Measurements from ENCODE around the gene GPC6.

Gene GPC6

GRCh38 chr13:93621051-93621450, 394.4 kb downstream of the GPC6 start:
- no peak overlapping the region for H3K4me3 ChIP-seq (ENCODE audit: low read length)
- DNase-seq (ENCODE audit: low read depth, low spot score), result no peak
- H3K27ac ChIP-seq (ENCODE audit: low read length), result no peak overlapping the region
- H3K4me1 ChIP-seq (ENCODE audit: control insufficient read depth, insufficient read depth, low read length), result peaks cover 2% of the 10 kb centered on the region; the same call in 1 of the 2 replicates
- WGBS (ENCODE audit: insufficient coverage, insufficient read length), result no CpG with 5 or more reads among the region's 2 CpGs
- H3K36me3 ChIP-seq (ENCODE audit: control insufficient read depth, insufficient read depth, low read length), result no peaks in the 10 kb centered on the region
- no peaks in the 10 kb centered on the region for H3K9me3 ChIP-seq (ENCODE audit: control insufficient read depth, insufficient read depth, low read length)
- H3K27me3 ChIP-seq (ENCODE audit: control insufficient read depth, insufficient read depth, low read length), result no peaks in the 10 kb centered on the region

DNA sequence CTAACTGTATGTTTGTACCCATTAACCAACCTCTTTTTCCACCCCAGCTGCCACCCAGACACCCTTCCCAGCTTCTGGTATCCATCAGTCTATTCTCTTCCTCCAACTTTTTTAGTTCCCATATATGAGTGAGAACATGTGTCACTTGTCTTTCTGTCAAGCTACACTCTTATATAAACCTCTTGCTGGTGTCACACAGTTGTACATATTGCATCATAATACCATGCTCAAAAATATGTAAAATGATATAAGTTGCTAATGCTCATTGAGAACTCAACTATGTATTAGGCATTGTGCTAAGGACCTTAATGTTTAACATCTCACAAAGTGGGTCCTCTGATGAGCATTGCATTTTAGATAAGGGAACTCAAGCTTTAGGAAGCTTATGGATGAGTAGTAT, 395.4 kb downstream of the GPC6 start:
- no peaks in the 10 kb centered on the region for H3K9me3 ChIP-seq (ENCODE audit: control insufficient read depth, insufficient read depth, low read length)
- H3K27ac ChIP-seq (ENCODE audit: low read length), result no peak overlapping the region
- H3K36me3 ChIP-seq (ENCODE audit: control insufficient read depth, insufficient read depth, low read length), result no peaks in the 10 kb centered on the region
- no peaks in the 10 kb centered on the region for H3K27me3 ChIP-seq (ENCODE audit: control insufficient read depth, insufficient read depth, low read length)
- H3K4me1 ChIP-seq (ENCODE audit: control insufficient read depth, insufficient read depth, low read length), result peaks cover 2% of the 10 kb centered on the region; the same call in 1 of the 2 replicates
- H3K4me3 ChIP-seq (ENCODE audit: low read length), result no peak overlapping the region
- no peak for DNase-seq (ENCODE audit: low read depth, low spot score)

GRCh38 chr13:93624311-93624777, 397.7 kb downstream of the GPC6 start:
- Histone ChIP-seq H3K27me3 (ENCODE audit: control insufficient read depth, insufficient read depth, low read length) (no peaks in the 10 kb centered on the region), H3K27ac (ENCODE audit: low read length) (no peak overlapping the region), H3K4me3 (ENCODE audit: low read length) (no peak overlapping the region), H3K36me3 (ENCODE audit: control insufficient read depth, insufficient read depth, low read length) (no peaks in the 10 kb centered on the region), H3K9me3 (ENCODE audit: control insufficient read depth, insufficient read depth, low read length) (no peaks in the 10 kb centered on the region), H3K4me1 (ENCODE audit: control insufficient read depth, insufficient read depth, low read length) (peaks cover 6% of the 10 kb centered on the region; the same call in 1 of the 2 replicates)
- DNase-seq (ENCODE audit: low read depth, low spot score), result no peak
- WGBS (ENCODE audit: insufficient coverage, insufficient read length), result no CpG with 5 or more reads among the region's 2 CpGs

GRCh38 chr13:93625536-93625935, 398.9 kb downstream of the GPC6 start:
- Histone ChIP-seq H3K27ac (ENCODE audit: low read length) (no peak overlapping the region), H3K27me3 (ENCODE audit: control insufficient read depth, insufficient read depth, low read length) (no peaks in the 10 kb centered on the region), H3K4me1 (ENCODE audit: control insufficient read depth, insufficient read depth, low read length) (peaks cover 6% of the 10 kb centered on the region; the same call in 1 of the 2 replicates), H3K4me3 (ENCODE audit: low read length) (no peak overlapping the region), H3K9me3 (ENCODE audit: control insufficient read depth, insufficient read depth, low read length) (no peaks in the 10 kb centered on the region), H3K36me3 (ENCODE audit: control insufficient read depth, insufficient read depth, low read length) (no peaks in the 10 kb centered on the region)
- DNase-seq (ENCODE audit: low read depth, low spot score), result no peak
- WGBS (ENCODE audit: insufficient coverage, insufficient read length), result no CpG with 5 or more reads among the region's 1 CpG

DNA sequence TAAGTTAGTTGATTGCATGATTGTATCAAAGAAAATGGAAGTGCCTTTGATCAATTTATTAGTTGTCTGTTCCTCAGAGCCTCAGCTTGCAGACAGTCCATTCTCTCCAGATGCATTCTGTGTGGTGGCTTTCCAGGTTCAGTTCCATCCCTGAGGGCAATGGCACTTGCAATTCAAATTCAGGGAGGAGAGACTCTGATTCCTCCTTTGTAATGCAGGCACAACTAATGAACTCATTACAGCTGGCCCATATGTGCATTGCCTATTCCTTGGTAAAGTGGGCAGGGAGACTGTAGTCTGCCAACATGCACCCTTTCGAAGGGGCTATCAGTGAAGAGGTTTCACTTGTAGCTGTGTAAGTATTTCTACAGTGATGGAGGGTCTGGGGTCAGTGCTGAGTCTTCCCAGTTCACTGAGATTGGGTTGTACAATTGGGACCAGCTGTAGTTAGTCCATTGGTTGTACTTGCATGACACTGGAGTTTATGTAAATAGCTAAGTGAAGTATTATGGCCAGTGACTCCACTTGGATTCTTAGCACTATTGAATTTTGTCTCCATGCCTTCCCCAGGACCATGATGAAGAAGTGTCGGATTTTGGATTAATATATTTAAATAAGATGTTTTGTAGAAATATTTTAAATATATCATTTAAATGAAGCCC, 401.7 kb downstream of the GPC6 start:
- no peak overlapping the region for H3K27ac ChIP-seq (ENCODE audit: low read length)
- peaks cover 6% of the 10 kb centered on the region; the same call in 1 of the 2 replicates for H3K4me1 ChIP-seq (ENCODE audit: control insufficient read depth, insufficient read depth, low read length)
- no CpG with 5 or more reads among the region's 2 CpGs for WGBS (ENCODE audit: insufficient coverage, insufficient read length)
- no peak for DNase-seq (ENCODE audit: low read depth, low spot score)
- no peaks in the 10 kb centered on the region for H3K27me3 ChIP-seq (ENCODE audit: control insufficient read depth, insufficient read depth, low read length)
- no peaks in the 10 kb centered on the region for H3K36me3 ChIP-seq (ENCODE audit: control insufficient read depth, insufficient read depth, low read length)
- no peak overlapping the region for H3K4me3 ChIP-seq (ENCODE audit: low read length)
- no peaks in the 10 kb centered on the region for H3K9me3 ChIP-seq (ENCODE audit: control insufficient read depth, insufficient read depth, low read length)

DNA sequence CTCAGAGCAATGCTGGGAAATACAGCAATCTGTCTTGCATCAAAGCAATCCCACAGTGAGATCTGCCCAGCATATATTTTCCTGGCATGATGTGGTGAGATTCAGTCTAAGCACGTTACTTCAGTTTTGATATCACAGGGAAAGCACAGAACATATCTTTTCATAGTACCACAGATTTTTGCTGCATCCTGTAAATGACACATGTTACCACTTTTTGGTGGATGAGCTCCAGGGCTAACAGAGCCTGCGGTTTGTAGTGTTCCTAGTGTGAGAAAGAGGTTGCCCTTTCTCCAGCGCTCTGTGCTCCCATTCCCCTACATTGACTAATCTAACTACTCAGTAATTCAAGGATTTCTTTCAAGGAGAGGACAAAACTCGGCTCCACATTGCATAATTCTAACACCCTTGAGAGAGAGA, 409.0 kb downstream of the GPC6 start:
- H3K4me3 ChIP-seq (ENCODE audit: low read length), result no peak overlapping the region
- no peaks in the 10 kb centered on the region for H3K27me3 ChIP-seq (ENCODE audit: control insufficient read depth, insufficient read depth, low read length)
- H3K36me3 ChIP-seq (ENCODE audit: control insufficient read depth, insufficient read depth, low read length), result no peaks in the 10 kb centered on the region
- WGBS (ENCODE audit: insufficient coverage, insufficient read length), result no CpG with 5 or more reads among the region's 4 CpGs
- no peak for DNase-seq (ENCODE audit: low read depth, low spot score)
- H3K4me1 ChIP-seq (ENCODE audit: control insufficient read depth, insufficient read depth, low read length), result no peaks in the 10 kb centered on the region
- no peak overlapping the region for H3K27ac ChIP-seq (ENCODE audit: low read length)
- no peaks in the 10 kb centered on the region for H3K9me3 ChIP-seq (ENCODE audit: control insufficient read depth, insufficient read depth, low read length)

GRCh38 chr13:93637852-93638251, 411.2 kb downstream of the GPC6 start:
- no peaks in the 10 kb centered on the region for H3K4me1 ChIP-seq (ENCODE audit: control insufficient read depth, insufficient read depth, low read length)
- no CpG with 5 or more reads among the region's 2 CpGs for WGBS (ENCODE audit: insufficient coverage, insufficient read length)
- DNase-seq (ENCODE audit: low read depth, low spot score), result no peak
- H3K27ac ChIP-seq (ENCODE audit: low read length), result no peak overlapping the region
- no peaks in the 10 kb centered on the region for H3K9me3 ChIP-seq (ENCODE audit: control insufficient read depth, insufficient read depth, low read length)
- H3K36me3 ChIP-seq (ENCODE audit: control insufficient read depth, insufficient read depth, low read length), result no peaks in the 10 kb centered on the region
- no peaks in the 10 kb centered on the region for H3K27me3 ChIP-seq (ENCODE audit: control insufficient read depth, insufficient read depth, low read length)
- no peak overlapping the region for H3K4me3 ChIP-seq (ENCODE audit: low read length)

DNA sequence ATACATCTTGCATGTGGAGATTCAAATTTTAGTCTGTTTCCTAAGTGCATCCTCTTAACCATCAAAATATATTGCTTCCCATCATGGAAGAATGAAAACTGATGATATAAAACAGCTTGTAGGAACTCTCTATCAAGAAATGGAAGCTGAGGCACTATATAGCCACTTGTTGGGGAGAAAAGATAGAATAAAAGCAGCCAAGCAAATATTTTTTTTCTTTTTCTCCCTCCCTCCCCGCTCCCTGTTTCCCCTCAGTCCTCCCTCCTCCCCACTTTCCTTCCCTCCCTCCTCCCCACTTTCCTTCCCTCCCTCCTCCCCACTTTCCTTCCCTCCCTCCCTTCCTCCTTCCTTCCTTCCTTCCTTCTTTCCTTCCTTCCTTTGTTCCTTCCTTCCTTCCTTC, 413.8 kb downstream of the GPC6 start:
- no peak for DNase-seq (ENCODE audit: low read depth, low spot score)
- Histone ChIP-seq H3K4me3 (ENCODE audit: low read length) (no peak overlapping the region), H3K27me3 (ENCODE audit: control insufficient read depth, insufficient read depth, low read length) (no peaks in the 10 kb centered on the region), H3K9me3 (ENCODE audit: control insufficient read depth, insufficient read depth, low read length) (no peaks in the 10 kb centered on the region), H3K4me1 (ENCODE audit: control insufficient read depth, insufficient read depth, low read length) (no peaks in the 10 kb centered on the region), H3K36me3 (ENCODE audit: control insufficient read depth, insufficient read depth, low read length) (no peaks in the 10 kb centered on the region), H3K27ac (ENCODE audit: low read length) (no peak overlapping the region)
- no CpG with 5 or more reads among the region's 1 CpG for WGBS (ENCODE audit: insufficient coverage, insufficient read length)

- Histone ChIP-seq H3K27ac (ENCODE audit: low read length) (no peak overlapping the region), H3K4me1 (ENCODE audit: control insufficient read depth, insufficient read depth, low read length) (no peaks in the 10 kb centered on the region), H3K4me3 (ENCODE audit: low read length) (no peak overlapping the region), H3K36me3 (ENCODE audit: control insufficient read depth, insufficient read depth, low read length) (no peaks in the 10 kb centered on the region), H3K27me3 (ENCODE audit: control insufficient read depth, insufficient read depth, low read length) (no peaks in the 10 kb centered on the region), H3K9me3 (ENCODE audit: control insufficient read depth, insufficient read depth, low read length) (no peaks in the 10 kb centered on the region)
- WGBS (ENCODE audit: insufficient coverage, insufficient read length), result no CpG with 5 or more reads among the region's 7 CpGs
- DNase-seq (ENCODE audit: low read depth, low spot score), result no peak
These were observed 419.6 kb downstream of the GPC6 start for GRCh38 chr13:93646245-93646644.

GRCh38 chr13:93649496-93649895, 422.9 kb downstream of the GPC6 start:
- H3K27me3 ChIP-seq (ENCODE audit: control insufficient read depth, insufficient read depth, low read length), result no peaks in the 10 kb centered on the region

DNA sequence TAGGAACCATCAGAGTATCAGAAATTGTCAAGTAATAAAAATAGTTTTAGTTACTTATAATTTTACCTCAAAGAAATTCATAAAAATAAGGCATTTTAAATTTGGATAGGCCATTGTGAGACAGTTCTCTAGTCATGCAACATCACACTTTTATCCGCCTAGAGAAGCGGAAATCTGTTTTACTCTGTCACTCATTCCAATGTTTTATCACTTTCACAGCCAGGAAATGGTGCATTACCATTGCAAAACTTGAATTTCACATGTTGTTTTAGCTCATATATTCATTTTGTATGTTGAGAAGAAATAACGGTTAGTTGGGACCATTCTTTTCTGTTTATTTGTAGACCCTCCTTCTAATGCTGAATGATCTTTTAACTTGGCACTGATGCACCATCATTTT, 427.2 kb downstream of the GPC6 start:
- Histone ChIP-seq H3K9me3 (ENCODE audit: control insufficient read depth, insufficient read depth, low read length) (no peaks in the 10 kb centered on the region), H3K4me3 (ENCODE audit: low read length) (no peak overlapping the region), H3K27ac (ENCODE audit: low read length) (no peak overlapping the region), H3K4me1 (ENCODE audit: control insufficient read depth, insufficient read depth, low read length) (no peaks in the 10 kb centered on the region), H3K27me3 (ENCODE audit: control insufficient read depth, insufficient read depth, low read length) (no peaks in the 10 kb centered on the region), H3K36me3 (ENCODE audit: control insufficient read depth, insufficient read depth, low read length) (no peaks in the 10 kb centered on the region)
- no CpG with 5 or more reads among the region's 3 CpGs for WGBS (ENCODE audit: insufficient coverage, insufficient read length)
- DNase-seq (ENCODE audit: low read depth, low spot score), result no peak

More at GRCh38 chr13:93649496-93649895, 422.9 kb downstream of the GPC6 start:
- Histone ChIP-seq H3K27ac (ENCODE audit: low read length) (no peak overlapping the region), H3K9me3 (ENCODE audit: control insufficient read depth, insufficient read depth, low read length) (no peaks in the 10 kb centered on the region), H3K4me3 (ENCODE audit: low read length) (no peak overlapping the region), H3K36me3 (ENCODE audit: control insufficient read depth, insufficient read depth, low read length) (no peaks in the 10 kb centered on the region), H3K4me1 (ENCODE audit: control insufficient read depth, insufficient read depth, low read length) (no peaks in the 10 kb centered on the region)
- no CpG with 5 or more reads among the region's 2 CpGs for WGBS (ENCODE audit: insufficient coverage, insufficient read length)
- no peak for DNase-seq (ENCODE audit: low read depth, low spot score)

Data from iPS DF 6.9 (cell line).